GM19468 (cell line): ENCODE measurements around the gene GATAD2A.

Experiments used
- ATAC-seq: cut with Tn5 transposase; IDR thresholded peaks from one replicate; pipeline ENCODE4 v1.9.1; 2021; ENCODE audit warnings: mild to moderate bottlenecking, moderate library complexity, moderate number of reproducible peaks; ENCODE audit not compliant: unreplicated experiment; ENCODE audit errors: extremely low read depth

GATAD2A gene

DNA sequence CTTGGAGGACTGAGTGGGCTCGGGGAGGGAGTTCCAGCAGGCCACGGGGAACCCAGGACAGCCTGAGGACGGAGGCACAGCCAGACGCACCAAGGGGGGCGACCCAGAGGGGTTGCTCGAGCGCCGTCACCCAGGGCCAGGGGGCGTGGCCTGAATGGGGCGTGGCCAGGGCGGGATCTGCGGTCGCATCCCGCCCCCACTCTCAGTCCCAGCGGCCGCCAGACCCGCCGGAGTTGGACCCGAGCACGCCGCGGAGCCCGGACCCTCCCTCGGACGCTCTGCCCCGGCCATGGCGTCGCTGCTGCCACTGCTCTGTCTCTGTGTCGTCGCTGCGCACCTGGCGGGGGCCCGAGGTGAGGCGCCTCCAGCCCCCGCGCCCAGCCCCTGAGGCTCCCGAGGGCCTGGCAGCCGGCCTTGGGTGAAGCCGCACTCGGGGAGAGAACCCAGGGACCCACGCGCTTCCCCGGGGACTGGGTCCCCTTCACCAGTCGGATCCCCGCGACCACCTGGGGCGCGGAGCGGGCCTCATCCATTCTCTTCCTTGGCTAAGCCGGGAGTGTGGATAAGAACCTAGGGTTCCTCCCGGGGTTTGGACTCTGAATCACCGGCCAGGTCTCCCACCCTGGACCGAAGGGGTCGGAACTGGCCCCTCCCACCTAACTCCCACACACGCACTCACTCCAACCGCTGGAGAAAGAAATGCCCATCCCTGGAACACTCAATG lies 132.7 kb downstream of the GATAD2A start, which contains the start of gene CILP2:
CILP2 (plus strand) TSS at position 205 of the 724 bp plus-strand sequence; CDS start at position 290, 85 bp downstream.
- ATAC-seq = no peak

DNA sequence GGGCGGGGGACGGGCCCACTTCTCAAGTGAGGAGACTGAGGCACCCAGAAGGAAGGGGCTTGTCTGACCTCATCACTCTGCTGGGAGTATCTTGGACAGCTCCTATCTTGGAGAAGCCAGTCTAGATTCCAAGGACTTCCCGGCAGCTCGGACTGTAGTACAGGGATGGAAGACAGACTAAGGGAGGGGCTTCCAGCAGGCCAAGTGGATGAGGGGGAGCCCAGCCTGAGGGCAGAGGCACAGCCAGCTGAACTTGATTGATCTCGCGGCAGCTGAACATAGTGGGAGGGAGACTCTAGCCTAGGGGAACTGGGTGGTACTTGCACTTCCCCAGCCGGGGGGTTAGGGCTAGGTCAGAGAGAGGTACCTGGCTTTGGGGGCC lies 133.3 kb downstream of the GATAD2A start:
- ATAC-seq = no peak

DNA sequence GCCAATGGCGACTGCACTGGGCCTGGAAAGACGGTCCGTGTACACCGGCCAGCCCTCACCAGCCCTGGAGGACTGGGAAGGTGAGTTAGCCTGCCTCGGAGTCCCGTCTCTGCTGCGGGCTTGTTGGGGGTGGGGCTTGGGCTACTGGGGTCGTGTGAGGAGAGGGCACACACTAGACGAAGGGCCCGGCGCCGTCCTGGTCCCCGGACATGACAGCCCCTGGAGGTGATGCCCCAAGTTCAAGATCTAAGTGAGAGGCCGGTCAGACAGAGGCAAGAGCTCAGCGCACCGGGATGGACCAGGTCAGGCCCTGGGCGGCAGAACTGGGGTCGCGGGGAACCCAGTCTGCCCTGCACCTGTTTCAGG lies 134.2 kb downstream of the GATAD2A start:
- ATAC-seq = no peak

DNA sequence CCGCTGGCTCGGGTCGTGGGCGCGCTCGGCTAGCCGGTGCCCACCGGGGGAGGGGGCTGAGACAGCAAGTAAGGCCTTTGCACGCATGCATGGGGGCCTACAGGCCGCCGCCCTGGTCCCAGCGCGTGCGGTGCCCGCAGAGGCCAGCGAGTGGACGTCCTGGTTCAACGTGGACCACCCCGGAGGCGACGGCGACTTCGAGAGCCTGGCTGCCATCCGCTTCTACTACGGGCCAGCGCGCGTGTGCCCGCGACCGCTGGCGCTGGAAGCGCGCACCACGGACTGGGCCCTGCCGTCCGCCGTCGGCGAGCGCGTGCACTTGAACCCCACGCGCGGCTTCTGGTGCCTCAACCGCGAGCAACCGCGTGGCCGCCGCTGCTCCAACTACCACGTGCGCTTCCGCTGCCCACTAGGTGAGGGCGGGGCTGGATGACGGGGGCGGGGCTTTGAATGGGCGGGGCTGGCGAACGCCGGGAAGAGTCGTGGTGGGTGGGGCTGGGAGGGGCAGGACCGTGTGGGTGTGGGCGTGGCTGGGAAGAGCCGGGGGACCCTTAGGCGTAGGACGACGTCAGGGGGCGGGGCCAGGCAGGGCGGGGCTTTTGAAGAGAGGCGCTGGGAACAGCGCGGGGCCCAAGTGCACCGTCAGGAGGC lies 134.7 kb downstream of the GATAD2A start:
- ATAC-seq = no peak

DNA sequence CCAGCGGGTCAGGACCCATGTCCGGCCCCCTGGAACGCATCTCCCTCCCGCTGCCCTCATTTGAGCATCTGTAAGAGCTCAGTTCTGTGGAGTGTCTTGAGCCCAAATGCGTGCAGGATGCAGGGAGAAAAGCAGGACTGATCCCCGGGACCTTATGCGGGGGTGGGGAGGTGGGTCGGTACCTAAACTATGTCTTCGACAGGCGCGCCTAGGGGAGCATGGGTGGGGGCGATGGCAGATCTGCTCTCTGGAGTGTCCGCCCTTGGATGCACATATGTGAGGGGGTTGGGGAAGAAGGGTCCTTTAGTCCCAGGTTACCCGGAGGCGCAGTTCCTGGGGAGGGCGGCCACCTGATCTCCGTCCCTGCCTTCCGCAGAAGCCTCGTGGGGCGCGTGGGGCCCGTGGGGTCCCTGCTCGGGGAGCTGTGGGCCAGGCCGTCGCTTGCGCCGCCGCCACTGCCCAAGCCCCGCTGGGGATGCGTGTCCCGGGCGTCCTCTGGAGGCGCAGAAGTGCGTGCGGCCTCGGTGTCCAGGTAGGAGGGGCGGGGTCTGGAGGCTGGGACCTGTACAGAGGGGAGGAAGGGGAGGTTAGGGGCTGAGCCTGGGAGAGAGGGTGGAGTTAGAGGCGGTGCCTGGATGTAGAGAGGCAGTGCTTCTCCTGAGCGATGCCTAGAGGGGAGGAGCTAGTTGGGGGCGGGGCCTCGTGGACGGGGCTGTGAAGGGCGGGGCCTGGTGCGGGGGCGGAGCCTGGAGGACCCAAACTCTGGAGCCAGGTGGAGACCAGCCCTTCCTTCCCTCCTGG lies 135.4 kb downstream of the GATAD2A start:
- no peak for ATAC-seq

DNA sequence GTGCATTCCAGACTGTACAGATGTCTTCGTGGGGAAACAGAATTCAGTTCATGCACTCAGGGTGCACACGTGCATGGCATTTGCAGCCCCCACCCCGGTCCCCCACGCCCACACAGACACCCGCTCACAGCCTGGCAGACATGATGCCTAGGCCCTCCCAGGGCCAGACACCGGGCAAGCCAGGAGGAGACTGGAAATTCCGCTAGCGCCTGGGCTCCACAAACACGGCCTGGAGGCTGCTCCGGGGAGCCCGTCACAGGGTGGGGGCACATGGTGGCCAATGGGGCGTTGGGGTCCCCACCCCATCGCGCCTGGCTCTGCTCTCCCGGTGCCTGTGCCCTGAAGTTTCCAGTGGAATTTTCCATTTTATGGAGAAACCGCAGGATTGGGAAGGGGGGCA lies 136.1 kb downstream of the GATAD2A start:
- ATAC-seq = no peak

DNA sequence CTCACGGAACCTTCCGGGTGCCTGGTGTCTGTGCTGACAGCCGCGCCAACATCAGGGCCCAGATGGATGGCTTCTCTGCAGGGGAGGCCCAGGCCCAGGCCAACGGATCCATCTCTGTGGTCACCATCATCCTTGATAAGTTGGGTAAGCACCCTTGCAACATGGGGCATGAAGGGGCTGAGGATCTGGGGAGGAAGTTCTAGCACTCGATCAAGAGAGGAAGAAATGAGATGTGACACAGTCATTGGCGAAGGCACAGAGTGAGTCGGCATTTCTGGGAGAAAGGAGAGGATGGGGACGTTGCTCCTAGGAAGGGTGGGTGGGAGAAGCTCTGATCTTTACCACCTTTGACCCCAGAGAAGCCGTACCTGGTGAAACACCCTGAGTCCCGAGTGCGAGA lies 137.0 kb downstream of the GATAD2A start:
- no peak for ATAC-seq

DNA sequence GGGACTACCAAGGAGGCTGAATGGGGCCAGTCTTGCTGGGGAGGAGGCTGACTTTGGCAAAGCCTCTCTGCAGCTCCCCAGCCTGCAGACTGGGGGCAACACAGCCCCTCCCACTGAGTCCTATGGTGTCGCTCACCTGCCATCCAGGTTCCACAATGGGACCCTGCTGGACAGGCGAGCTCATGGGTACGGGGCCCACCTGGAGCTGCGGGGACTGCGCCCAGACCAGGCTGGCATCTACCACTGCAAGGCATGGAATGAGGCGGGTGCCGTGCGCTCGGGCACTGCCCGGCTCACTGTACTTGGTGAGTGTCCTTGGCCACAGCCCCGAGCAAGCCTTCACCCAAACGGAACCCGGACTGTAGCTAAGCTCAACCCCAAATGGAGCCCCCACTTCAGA lies 137.6 kb downstream of the GATAD2A start:
- ATAC-seq = no peak

DNA sequence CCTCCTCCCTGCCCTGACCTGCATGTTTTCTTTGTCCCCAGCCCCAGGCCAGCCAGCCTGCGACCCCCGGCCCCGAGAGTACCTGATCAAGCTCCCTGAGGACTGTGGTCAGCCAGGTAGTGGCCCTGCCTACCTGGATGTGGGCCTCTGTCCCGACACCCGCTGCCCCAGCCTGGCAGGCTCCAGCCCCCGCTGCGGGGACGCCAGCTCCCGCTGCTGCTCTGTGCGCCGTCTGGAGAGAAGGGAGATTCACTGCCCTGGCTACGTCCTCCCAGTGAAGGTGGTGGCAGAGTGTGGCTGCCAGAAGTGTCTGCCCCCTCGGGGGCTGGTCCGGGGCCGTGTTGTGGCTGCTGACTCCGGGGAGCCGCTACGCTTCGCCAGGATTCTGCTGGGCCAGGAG lies 138.2 kb downstream of the GATAD2A start:
- no peak for ATAC-seq

DNA sequence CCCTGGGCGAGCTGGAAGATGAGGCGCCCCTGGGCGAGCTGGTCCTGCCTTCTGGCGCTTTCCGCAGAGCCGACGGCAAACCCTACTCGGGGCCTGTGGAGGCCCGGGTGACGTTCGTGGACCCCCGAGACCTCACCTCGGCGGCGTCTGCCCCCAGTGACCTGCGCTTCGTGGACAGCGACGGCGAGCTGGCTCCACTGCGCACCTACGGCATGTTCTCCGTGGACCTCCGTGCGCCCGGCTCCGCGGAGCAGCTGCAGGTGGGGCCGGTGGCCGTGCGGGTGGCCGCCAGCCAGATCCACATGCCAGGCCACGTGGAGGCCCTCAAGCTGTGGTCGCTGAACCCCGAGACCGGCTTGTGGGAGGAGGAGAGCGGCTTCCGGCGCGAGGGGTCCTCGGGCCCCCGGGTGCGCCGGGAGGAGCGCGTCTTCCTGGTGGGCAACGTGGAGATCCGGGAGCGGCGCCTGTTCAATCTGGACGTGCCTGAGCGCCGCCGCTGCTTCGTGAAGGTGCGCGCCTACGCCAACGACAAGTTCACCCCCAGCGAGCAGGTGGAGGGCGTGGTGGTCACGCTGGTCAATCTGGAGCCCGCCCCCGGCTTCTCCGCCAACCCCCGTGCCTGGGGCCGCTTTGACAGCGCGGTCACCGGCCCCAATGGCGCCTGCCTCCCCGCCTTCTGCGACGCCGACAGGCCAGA lies 138.9 kb downstream of the GATAD2A start:
- ATAC-seq = no peak

DNA sequence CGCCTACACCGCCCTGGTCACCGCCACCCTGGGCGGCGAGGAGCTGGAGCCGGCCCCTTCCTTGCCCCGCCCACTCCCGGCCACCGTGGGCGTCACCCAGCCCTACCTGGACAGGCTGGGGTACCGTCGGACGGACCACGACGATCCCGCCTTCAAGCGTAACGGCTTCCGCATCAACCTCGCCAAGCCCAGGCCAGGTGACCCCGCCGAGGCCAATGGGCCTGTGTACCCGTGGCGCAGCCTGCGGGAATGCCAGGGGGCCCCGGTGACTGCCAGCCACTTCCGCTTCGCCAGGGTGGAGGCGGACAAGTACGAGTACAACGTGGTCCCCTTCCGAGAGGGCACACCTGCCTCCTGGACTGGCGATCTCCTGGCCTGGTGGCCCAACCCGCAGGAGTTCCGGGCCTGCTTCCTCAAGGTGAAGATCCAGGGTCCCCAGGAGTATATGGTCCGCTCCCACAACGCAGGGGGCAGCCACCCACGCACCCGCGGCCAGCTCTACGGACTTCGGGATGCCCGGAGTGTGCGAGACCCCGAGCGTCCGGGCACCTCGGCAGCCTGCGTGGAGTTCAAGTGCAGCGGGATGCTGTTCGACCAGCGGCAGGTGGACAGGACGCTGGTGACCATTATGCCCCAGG lies 139.6 kb downstream of the GATAD2A start:
- ATAC-seq = no peak

DNA sequence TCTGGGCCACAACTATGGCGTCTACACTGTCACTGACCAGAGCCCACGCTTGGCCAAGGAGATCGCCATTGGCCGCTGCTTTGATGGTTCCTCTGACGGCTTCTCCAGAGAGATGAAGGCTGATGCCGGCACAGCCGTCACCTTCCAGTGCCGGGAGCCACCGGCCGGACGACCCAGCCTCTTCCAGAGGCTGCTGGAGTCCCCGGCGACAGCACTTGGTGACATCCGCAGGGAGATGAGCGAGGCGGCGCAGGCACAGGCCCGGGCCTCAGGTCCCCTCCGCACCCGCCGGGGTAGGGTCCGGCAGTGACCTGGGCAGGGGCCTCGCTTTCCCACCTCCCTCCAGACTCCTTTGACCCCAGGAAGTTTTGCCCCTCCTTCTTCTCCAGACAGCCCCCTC lies 140.2 kb downstream of the GATAD2A start:
- ATAC-seq = no peak

DNA sequence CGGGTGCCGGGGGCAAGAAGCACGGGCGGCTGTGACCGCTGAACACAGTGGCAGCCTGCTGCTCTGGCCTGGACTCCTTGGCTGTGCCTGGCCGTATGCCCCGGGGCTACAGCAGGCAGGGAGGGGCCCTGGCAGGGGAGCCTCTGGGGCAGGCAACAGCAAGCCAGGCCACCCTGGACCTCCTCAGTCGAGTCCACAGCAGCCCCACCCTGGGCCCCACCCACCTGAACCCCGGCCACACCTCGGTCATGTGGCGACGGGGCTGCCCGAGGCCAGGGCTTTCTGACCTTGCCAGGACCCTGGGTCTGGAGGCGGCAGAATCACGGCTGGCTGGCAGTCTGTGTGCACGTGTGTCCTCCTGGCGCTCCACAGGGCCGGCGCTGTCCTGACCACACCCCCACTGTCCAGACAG lies 141.3 kb downstream of the GATAD2A start:
- no peak for ATAC-seq

DNA sequence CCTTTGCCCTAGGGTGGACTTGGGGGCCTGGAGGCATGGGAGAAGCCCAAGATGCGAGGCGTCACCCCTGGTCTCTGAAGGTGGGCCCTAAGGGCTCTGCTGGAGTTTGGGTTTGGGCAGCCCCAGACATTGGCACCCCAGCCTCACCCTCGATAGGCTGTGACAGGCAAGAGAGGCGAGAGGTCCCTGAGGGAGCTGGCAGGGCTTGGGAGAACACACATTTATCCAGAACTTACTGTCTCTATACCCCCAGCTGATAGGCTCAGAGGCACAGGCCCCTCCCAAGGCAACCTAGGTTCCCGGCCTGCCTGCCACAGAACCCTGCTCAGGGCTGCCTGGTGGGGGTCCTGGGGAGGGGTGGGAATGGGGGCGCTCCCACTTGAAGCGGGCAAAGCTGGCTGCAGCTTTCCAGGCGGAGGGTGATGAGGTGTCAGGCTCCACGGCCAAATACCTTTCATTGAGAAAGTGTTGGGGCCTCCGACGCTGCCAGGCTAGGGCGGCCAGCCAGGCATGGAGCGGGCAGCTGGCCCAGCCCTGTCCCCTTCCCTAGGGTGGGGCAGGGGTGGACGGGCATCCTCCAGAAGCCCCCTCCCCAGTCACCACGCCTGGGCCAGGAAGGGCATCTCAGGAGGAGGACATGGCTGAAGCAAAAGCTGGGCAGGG lies 142.3 kb downstream of the GATAD2A start:
- ATAC-seq = no peak

DNA sequence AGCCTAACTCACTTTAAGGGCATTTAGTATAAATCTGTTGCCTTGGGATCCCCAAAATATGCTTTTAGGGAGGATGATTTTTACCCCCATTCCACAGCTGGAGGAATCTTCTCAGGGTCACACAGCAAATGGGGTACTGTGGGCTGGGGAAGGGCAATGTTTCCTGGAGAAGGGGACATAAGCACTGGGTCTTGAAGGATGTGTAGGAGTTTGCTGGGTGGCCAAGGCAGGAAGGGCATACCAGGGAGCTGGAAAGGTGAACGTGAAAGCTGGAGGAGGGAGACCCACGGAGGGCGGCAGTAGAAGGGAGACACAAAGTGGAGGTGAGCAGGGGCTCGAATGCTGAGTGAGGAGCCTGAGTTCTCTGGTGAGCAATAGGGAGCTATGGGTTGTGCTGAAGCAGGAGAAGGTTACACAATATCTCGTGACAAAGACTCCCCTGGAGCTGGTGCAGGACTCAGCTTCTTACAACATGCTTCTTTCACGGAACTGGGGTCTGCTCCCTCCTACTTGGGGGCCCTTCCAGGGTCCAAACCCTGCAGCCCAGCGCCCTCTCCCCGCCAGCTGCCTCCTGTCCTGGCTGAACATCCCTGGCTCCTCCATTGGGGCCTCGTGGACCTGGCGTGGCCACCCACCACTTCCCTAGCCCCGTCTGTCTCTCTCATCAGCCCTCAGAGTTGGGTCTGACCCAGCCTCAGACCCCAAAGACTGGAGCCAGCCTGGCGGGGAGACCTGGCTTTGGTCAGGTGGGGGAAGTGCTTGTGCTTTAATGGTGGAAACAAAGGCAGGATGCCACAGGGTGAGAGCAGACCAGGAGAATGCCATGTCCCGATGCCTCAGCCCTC lies 143.7 kb downstream of the GATAD2A start:
- no peak for ATAC-seq

DNA sequence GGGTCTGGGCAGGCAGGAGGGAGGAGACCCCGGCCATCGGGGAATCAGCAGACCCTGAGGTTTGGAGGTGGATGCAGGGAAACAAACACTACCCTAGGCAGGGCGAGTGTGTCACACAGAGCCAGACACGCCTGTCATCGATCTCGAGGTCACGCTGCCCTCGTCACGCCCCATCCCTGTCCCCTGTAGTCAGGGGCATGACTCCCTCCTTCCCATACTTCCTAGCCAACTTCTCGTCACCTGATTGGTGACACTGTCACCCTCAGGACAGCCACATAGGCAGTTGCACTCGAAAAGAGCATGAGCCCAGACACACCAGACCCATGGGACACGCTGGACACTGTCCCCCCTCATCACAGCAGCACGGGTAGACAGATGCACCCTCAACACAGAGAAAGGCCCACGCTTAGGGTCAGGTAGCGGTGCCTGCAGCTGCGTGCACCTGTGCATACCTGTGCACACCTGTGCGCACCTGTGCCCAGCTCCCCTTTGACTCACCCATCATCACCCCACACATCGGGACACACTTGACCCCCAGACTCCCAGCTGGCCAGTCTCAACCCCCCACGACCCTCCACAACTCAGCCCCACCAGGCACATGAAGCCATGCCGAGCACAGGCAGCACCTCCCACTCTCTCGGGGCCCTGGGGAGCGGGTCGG lies 144.5 kb downstream of the GATAD2A start:
- no peak for ATAC-seq

DNA sequence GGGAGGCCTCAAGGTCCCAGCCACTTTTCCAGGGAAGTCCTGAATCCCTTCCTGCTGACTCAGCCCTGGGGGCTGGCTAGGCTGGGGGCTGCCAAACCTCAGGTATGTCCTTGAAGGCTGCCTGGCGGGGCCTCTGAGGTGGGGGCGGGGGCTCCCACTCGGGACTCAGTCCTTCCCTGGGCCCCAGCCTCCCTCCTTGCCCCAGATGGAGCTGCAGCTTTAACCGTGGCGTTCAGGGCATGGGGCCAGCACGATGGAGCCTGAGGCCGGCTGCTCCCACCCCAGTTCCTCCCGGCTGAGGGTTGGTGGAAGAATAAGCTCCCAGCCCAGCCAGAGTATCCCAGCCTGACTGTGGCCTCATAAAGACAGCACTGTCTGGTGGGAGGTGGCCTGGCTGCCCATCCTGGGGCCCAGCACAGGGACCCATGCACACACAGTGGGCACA lies 145.0 kb downstream of the GATAD2A start:
- ATAC-seq = no peak
